HEK293 (cell line): Measurements from ENCODE around the gene OR8B4.

ENCODE experiments used
- CTCF ChIA-PET: fragments of 350-600 bp; formaldehyde crosslinking; extraction: SDS; loops from one replicate; lab custom pipeline; 2021; ENCODE audit warnings: antibody characterized with exemption; lab: Yijun Ruan, JAX
- POLR2A ChIA-PET: fragments of 300-600 bp; formaldehyde crosslinking; extraction: SDS; loops from one replicate; lab custom pipeline; 2020; ENCODE audit warnings: antibody characterized with exemption, inconsistent platforms; lab: Yijun Ruan, JAX
- H3K27ac ChIP-seq: fragments of 200-500 bp; sonication (Bioruptor generic); 2 replicates; pipeline ENCODE4 v1.5.1; 2014; ENCODE audit warnings: low read depth, low read length, control low read depth, inconsistent platforms; ENCODE audit errors: extremely low read depth
- H3K36me3 ChIP-seq, 2 experiments: fragments of 200-500 bp in 1 of 2; sonication (Bioruptor generic) in 1 of 2; 1 replicate in 1 of 2; 2 replicates in 1 of 2; pipeline ENCODE4 v1.5.1; 2014 to 2017; ENCODE audit warnings: inconsistent platforms in 2 of 2, low read length in 2 of 2; ENCODE audit not compliant: control insufficient read depth in 2 of 2, insufficient read depth in 1 of 2
- H3K4me1 ChIP-seq: fragments of 200-500 bp; sonication (Bioruptor generic); 2 replicates; pipeline ENCODE4 v1.5.1; 2014; ENCODE audit warnings: mild to moderate bottlenecking, low read length, inconsistent platforms; ENCODE audit not compliant: control insufficient read depth, insufficient read depth
- H3K4me3 ChIP-seq: 2 replicates; pipeline ENCODE4 v1.5.1; 2011; ENCODE audit warnings: low read depth, mild to moderate bottlenecking, control low read depth, low read length, moderate library complexity
- H3K9me3 ChIP-seq: fragments of 200-500 bp; sonication (Bioruptor generic); 2 replicates; pipeline ENCODE4 v1.5.1; 2014; ENCODE audit warnings: low read depth, low read length, inconsistent platforms; ENCODE audit not compliant: control insufficient read depth, insufficient read depth
- EGR2 ChIP-seq: fragments of 450-650 bp; formaldehyde crosslinking; IDR thresholded peaks from 2 replicates; pipeline ENCODE4 v1.5.1; 2016; ENCODE audit warnings: low read depth, missing biosample characterization, missing genetic modification characterization
- GLI4 ChIP-seq: fragments of 450-650 bp; formaldehyde crosslinking; IDR thresholded peaks from 2 replicates; pipeline ENCODE4 v1.5.1; 2016; ENCODE audit warnings: missing biosample characterization, missing genetic modification characterization
- INSM2 ChIP-seq: fragments of 450-650 bp; formaldehyde crosslinking; IDR thresholded peaks from 2 replicates; pipeline ENCODE4 v1.5.1; 2016; ENCODE audit warnings: missing biosample characterization, missing genetic modification characterization
- KLF17 ChIP-seq: fragments of 450-650 bp; formaldehyde crosslinking; IDR thresholded peaks from 2 replicates; pipeline ENCODE4 v1.5.1; 2016; ENCODE audit warnings: missing biosample characterization, missing genetic modification characterization
- OSR2 ChIP-seq: fragments of 450-650 bp; formaldehyde crosslinking; IDR thresholded peaks from 2 replicates; pipeline ENCODE4 v1.5.1; 2016; ENCODE audit warnings: missing biosample characterization, missing genetic modification characterization
- OVOL3 ChIP-seq: fragments of 450-650 bp; formaldehyde crosslinking; IDR thresholded peaks from 2 replicates; pipeline ENCODE4 v1.5.1; 2016; ENCODE audit warnings: missing biosample characterization, missing genetic modification characterization
- YY1 ChIP-seq: fragments of 450-650 bp; formaldehyde crosslinking; IDR thresholded peaks from 2 replicates; pipeline ENCODE4 v1.5.1; 2018; ENCODE audit warnings: missing biosample characterization, missing genetic modification characterization
- ZBTB8A ChIP-seq: fragments of 450-650 bp; formaldehyde crosslinking; IDR thresholded peaks from 2 replicates; pipeline ENCODE4 v1.5.1; 2016; ENCODE audit warnings: missing biosample characterization, missing genetic modification characterization
- ZNF146 ChIP-seq: fragments of 450-650 bp; formaldehyde crosslinking; IDR thresholded peaks from 2 replicates; pipeline ENCODE4 v1.5.1; 2016; ENCODE audit warnings: missing biosample characterization, missing genetic modification characterization
- ZNF169 ChIP-seq: fragments of 450-650 bp; formaldehyde crosslinking; IDR thresholded peaks from 2 replicates; pipeline ENCODE4 v1.5.1; 2016; ENCODE audit warnings: missing biosample characterization, missing genetic modification characterization
- ZNF174 ChIP-seq: fragments of 450-650 bp; formaldehyde crosslinking; IDR thresholded peaks from 2 replicates; pipeline ENCODE4 v1.5.0; 2017; ENCODE audit warnings: missing biosample characterization, mild to moderate bottlenecking, missing genetic modification characterization
- ZNF19 ChIP-seq: fragments of 450-650 bp; formaldehyde crosslinking; IDR thresholded peaks from 2 replicates; pipeline ENCODE4; 2016; ENCODE audit warnings: missing biosample characterization, missing genetic modification characterization, low read depth
- ZNF302 ChIP-seq: fragments of 450-650 bp; formaldehyde crosslinking; IDR thresholded peaks from 2 replicates; pipeline ENCODE4 v1.5.1; 2016; ENCODE audit warnings: missing biosample characterization, missing genetic modification characterization, low read depth
- ZNF311 ChIP-seq: fragments of 450-650 bp; formaldehyde crosslinking; IDR thresholded peaks from 2 replicates; pipeline ENCODE4 v1.5.1; 2017; ENCODE audit warnings: missing biosample characterization, missing genetic modification characterization, borderline replicate concordance
- ZNF416 ChIP-seq: fragments of 450-650 bp; formaldehyde crosslinking; IDR thresholded peaks from 2 replicates; pipeline ENCODE4 v1.5.1; 2016; ENCODE audit warnings: missing biosample characterization, missing genetic modification characterization
- ZNF626 ChIP-seq: fragments of 450-650 bp; sonication (Bioruptor Pico); formaldehyde crosslinking; IDR thresholded peaks from 2 replicates; pipeline ENCODE4 v1.5.1; 2018; ENCODE audit warnings: missing biosample characterization, missing genetic modification characterization, inconsistent platforms
- ZSCAN23 ChIP-seq: fragments of 450-650 bp; formaldehyde crosslinking; IDR thresholded peaks from 2 replicates; pipeline ENCODE4 v1.5.1; 2016; ENCODE audit warnings: missing biosample characterization, missing genetic modification characterization
- TF ChIP-seq, protein P1 (sequence below): fragments of 450-650 bp; formaldehyde crosslinking; IDR thresholded peaks from 2 replicates; pipeline ENCODE4 v1.5.1; 2016; ENCODE audit warnings: missing biosample characterization, missing genetic modification characterization
- TF ChIP-seq, protein P2 (sequence below): fragments of 450-650 bp; formaldehyde crosslinking; IDR thresholded peaks from 2 replicates; pipeline ENCODE4 v1.5.1; 2016; ENCODE audit warnings: missing biosample characterization, missing genetic modification characterization
- TF ChIP-seq, protein P3 (sequence below): fragments of 450-650 bp; formaldehyde crosslinking; IDR thresholded peaks from 2 replicates; pipeline ENCODE4 v1.5.1; 2016; ENCODE audit warnings: missing biosample characterization, missing genetic modification characterization

OR8B4 gene

DNA sequence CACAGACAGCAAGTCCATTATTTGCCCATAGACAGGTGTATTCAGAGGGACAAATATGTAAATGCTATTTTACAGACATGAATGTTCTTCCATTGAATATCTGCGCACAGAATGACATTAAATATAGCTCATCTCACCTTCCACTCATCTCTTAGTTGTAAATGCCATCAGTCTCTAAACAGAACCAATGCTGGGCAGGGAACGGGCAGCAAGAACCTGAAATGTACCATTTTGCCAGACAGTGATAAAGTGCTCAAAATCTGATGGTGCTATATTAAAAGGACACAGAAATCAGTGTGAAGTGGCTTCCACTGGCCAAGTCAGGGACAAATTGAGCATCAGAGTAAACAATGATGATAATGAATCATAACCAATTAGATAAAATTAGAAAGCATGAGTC is 10.0 kb upstream of the OR8B4 start:
- H3K36me3 ChIP-seq: no peaks in the 10 kb centered on the region
- ChIA-PET POLR2A (no interaction called here), CTCF (interaction anchor here (1.0 kb wide), 1 partner anchor 9 kb away, joined by 3 read pairs; no protein-coding TSS in a partner anchor)
- no peaks in the 10 kb centered on the region for H3K9me3 ChIP-seq
- H3K4me3 ChIP-seq: no peak overlapping the region
- H3K27ac ChIP-seq: no peak overlapping the region
- H3K4me1 ChIP-seq: no peaks in the 10 kb centered on the region
- TF ChIP-seq, protein P1, sequence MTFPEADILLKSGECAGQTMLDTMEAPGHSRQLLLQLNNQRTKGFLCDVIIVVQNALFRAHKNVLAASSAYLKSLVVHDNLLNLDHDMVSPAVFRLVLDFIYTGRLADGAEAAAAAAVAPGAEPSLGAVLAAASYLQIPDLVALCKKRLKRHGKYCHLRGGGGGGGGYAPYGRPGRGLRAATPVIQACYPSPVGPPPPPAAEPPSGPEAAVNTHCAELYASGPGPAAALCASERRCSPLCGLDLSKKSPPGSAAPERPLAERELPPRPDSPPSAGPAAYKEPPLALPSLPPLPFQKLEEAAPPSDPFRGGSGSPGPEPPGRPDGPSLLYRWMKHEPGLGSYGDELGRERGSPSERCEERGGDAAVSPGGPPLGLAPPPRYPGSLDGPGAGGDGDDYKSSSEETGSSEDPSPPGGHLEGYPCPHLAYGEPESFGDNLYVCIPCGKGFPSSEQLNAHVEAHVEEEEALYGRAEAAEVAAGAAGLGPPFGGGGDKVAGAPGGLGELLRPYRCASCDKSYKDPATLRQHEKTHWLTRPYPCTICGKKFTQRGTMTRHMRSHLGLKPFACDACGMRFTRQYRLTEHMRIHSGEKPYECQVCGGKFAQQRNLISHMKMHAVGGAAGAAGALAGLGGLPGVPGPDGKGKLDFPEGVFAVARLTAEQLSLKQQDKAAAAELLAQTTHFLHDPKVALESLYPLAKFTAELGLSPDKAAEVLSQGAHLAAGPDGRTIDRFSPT (tag by site-specific recombination): no peak

DNA sequence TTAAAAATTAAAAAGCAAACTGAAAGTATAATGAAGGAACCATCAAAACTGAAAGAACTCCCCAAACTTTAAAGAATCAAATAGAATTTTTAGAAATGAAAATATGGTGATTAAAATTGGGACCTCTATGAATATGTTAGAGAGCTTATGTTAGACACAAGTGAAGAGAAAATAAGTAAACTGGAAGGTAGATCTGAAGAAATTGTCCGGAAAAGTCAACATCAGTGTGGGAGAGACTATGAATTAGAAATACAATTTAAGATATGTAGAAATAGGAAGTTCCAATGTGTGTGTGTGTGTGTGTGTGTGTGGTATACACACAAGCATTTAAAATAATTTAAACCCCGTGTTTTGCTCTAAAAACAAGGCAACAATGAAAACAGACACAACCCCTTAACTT is 4.9 kb upstream of the OR8B4 start:
- ChIA-PET POLR2A (no interaction called here), CTCF (interaction anchor here (0.6 to 1.4 kb wide), 7 partner anchors 13 to 353 kb away, joined by 3 to 7 read pairs (median 3); no protein-coding TSS in a partner anchor)
- Histone ChIP-seq H3K9me3 (no peaks in the 10 kb centered on the region), H3K36me3 (no peaks in the 10 kb centered on the region), H3K4me1 (no peaks in the 10 kb centered on the region), H3K4me3 (no peak overlapping the region)
- TF ChIP-seq ZSCAN23 (no peak), ZNF416 (tag by site-specific recombination) (no peak), OSR2 (tag by site-specific recombination) (no peak), GLI4 (tag by site-specific recombination) (no peak), EGR2 (no peak), ZBTB8A (tag by site-specific recombination) (no peak), INSM2 (tag by site-specific recombination) (no peak), ZNF311 (tag by site-specific recombination) (no peak), ZNF169 (no peak), ZNF302 (tag by site-specific recombination) (no peak), OVOL3 (no peak), KLF17 (tag by site-specific recombination) (no peak), ZNF19 (tag by site-specific recombination) (no peak)
- TF ChIP-seq, protein P2, sequence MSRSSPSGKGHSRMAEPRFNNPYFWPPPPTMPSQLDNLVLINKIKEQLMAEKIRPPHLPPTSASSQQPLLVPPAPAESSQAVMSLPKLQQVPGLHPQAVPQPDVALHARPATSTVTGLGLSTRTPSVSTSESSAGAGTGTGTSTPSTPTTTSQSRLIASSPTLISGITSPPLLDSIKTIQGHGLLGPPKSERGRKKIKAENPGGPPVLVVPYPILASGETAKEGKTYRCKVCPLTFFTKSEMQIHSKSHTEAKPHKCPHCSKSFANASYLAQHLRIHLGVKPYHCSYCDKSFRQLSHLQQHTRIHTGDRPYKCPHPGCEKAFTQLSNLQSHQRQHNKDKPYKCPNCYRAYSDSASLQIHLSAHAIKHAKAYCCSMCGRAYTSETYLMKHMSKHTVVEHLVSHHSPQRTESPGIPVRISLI (tag by site-specific recombination): no peak
- TF ChIP-seq, all 188 proteins: peak for 0
- no peak overlapping the region for H3K27ac ChIP-seq

DNA sequence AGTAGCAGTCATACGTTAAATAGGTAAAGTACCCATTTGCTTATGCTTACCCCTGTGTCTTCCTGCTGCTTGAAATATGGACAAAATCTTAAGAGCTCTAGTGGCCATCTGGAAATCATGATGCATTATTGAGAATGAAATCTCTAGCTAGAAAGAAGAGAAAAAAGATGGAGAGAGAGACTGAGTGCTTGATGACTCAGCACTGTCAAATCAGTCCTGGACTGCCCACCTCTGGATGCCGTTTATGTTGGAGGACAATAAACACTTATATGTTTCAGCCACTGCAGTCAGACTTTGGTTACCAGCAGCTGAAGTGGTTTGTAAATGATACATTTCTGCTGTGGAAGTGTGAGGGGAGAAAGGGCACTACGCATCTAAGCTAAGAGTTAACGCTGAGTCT is 3.6 kb downstream of the OR8B4 start:
- Histone ChIP-seq H3K4me3 (no peak overlapping the region), H3K27ac (no peak overlapping the region), H3K9me3 (no peaks in the 10 kb centered on the region), H3K4me1 (no peaks in the 10 kb centered on the region), H3K36me3 (no peaks in the 10 kb centered on the region)
- ChIA-PET POLR2A (no interaction called here), CTCF (interaction anchor here (0.9 to 1.4 kb wide), 2 partner anchors 19 to 26 kb away, joined by 3 to 6 read pairs; no protein-coding TSS in a partner anchor)
- TF ChIP-seq, protein P3, sequence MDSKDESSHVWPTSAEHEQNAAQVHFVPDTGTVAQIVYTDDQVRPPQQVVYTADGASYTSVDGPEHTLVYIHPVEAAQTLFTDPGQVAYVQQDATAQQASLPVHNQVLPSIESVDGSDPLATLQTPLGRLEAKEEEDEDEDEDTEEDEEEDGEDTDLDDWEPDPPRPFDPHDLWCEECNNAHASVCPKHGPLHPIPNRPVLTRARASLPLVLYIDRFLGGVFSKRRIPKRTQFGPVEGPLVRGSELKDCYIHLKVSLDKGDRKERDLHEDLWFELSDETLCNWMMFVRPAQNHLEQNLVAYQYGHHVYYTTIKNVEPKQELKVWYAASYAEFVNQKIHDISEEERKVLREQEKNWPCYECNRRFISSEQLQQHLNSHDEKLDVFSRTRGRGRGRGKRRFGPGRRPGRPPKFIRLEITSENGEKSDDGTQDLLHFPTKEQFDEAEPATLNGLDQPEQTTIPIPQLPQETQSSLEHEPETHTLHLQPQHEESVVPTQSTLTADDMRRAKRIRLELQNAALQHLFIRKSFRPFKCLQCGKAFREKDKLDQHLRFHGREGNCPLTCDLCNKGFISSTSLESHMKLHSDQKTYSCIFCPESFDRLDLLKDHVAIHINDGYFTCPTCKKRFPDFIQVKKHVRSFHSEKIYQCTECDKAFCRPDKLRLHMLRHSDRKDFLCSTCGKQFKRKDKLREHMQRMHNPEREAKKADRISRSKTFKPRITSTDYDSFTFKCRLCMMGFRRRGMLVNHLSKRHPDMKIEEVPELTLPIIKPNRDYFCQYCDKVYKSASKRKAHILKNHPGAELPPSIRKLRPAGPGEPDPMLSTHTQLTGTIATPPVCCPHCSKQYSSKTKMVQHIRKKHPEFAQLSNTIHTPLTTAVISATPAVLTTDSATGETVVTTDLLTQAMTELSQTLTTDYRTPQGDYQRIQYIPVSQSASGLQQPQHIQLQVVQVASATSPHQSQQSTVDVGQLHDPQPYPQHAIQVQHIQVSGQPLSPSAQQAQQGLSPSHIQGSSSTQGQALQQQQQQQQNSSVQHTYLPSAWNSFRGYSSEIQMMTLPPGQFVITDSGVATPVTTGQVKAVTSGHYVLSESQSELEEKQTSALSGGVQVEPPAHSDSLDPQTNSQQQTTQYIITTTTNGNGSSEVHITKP: no peak
- TF ChIP-seq ZNF174 (tag by site-specific recombination): no peak
- no peak for TF ChIP-seq ZNF626 (tag by site-specific recombination)
- no peak for TF ChIP-seq ZNF146 (tag by site-specific recombination)
- no peak for TF ChIP-seq YY1 (tag by site-specific recombination)
